ENCODE measurements around the gene ST3GAL4. TPM values are rescaled to one million over a fixed set of nuclear protein-coding genes. Genes with fewer than 3 reads are reported as not detected.

The ST3GAL4 gene
- total RNA-seq, 1 experiment from 2014 or later, result 13.6 TPM

DNA sequence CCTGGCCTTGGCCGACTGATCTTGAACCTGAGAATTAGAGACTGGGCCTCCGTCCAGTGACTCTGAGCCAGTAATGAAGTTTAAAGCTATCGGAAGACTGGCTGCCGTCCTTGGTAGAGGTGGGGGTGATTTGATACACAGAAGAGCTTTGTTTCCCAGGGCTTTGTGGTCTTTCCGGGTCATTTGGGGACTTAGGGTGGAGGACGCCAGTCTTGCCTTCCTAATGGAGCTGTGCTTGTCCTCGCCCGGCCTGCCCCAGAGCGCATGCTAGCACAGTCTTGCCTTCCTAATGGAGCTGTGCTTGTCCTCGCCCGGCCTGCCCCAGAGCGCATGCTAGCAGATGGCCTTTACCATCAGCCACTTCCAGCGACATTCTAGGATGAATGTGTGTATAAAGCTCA, 65.8 kb downstream of the ST3GAL4 start:
- WGBS (ENCODE audit: extremely low coverage, insufficient read length, low lambda C conversion rate), result no CpG with 5 or more reads among the region's 13 CpGs
- Mint-ChIP-seq H3K27ac (no peak overlapping the region), H3K9me3 (no peaks in the 10 kb centered on the region), H3K27me3 (ENCODE audit: low read depth) (peaks cover 3% of the 10 kb centered on the region), H3K4me3 (no peak overlapping the region), H3K4me1 (peaks cover 0 to 2% of the 10 kb centered on the region in 2 experiments; a peak in 1 of 4 replicates), H3K36me3 (ENCODE audit: insufficient read depth in 1 of 3, low read depth in 3 of 3) (no peaks in the 10 kb centered on the region; a peak in 1 of 7 replicates)
- no peak overlapping the region for H3K18ac ChIP-seq (ENCODE audit: insufficient read length, low read depth, low read length)
- H3K4me1 ChIP-seq (ENCODE audit: insufficient read depth, low read length), result no peaks in the 10 kb centered on the region; the same call in 1 of the 2 replicates
- no peak overlapping the region for H3K14ac ChIP-seq (ENCODE audit: insufficient read depth, low read length)
- H3K56ac ChIP-seq (ENCODE audit: insufficient read length, low read depth, low read length), result no peak overlapping the region
- H3K23me2 ChIP-seq (ENCODE audit: insufficient read length, low read depth, low read length, poor library complexity, severe bottlenecking), result no peaks in the 10 kb centered on the region
- no peak for DNase-seq
- no peak overlapping the region for H2BK15ac ChIP-seq (ENCODE audit: low read depth, low read length)
- no peak overlapping the region for H2AK5ac ChIP-seq (ENCODE audit: insufficient read length, low read length)
- no peak overlapping the region for H2BK20ac ChIP-seq (ENCODE audit: low read depth, low read length, poor library complexity, severe bottlenecking)
- H3K9ac ChIP-seq (ENCODE audit: extremely low read depth, insufficient read length, low read length), result no peak overlapping the region
- H4K8ac ChIP-seq (replicated peaks; ENCODE audit: insufficient read length, low read depth, low read length), result no peak overlapping the region
- H2BK120ac ChIP-seq (ENCODE audit: low read depth, low read length, poor library complexity, severe bottlenecking), result no peak overlapping the region
- no peaks in the 10 kb centered on the region for H3K79me2 ChIP-seq (ENCODE audit: insufficient read depth, low read length)
- H4K91ac ChIP-seq (ENCODE audit: insufficient read length, low read depth, low read length), result no peak overlapping the region
- no peaks in the 10 kb centered on the region for H3K9me3 ChIP-seq (ENCODE audit: control insufficient read depth, low read depth, low read length)
- no peak overlapping the region for H2BK12ac ChIP-seq (ENCODE audit: insufficient read length, low read depth, low read length)
- H3T11ph ChIP-seq (ENCODE audit: low read length), result no peak overlapping the region
- no peaks in the 10 kb centered on the region for H4K20me1 ChIP-seq (ENCODE audit: control insufficient read depth, insufficient read depth, insufficient read length)
- no peak overlapping the region for H3K23ac ChIP-seq (ENCODE audit: insufficient read length, low read depth, low read length)
- H2BK5ac ChIP-seq (ENCODE audit: insufficient read length, low read length), result no peak overlapping the region
- no peaks in the 10 kb centered on the region for H3K79me1 ChIP-seq (ENCODE audit: insufficient read depth, low read depth, low read length, poor library complexity, severe bottlenecking)
- H3K4ac ChIP-seq (ENCODE audit: low read depth, low read length), result no peak overlapping the region
- TF ChIP-seq, protein P1, sequence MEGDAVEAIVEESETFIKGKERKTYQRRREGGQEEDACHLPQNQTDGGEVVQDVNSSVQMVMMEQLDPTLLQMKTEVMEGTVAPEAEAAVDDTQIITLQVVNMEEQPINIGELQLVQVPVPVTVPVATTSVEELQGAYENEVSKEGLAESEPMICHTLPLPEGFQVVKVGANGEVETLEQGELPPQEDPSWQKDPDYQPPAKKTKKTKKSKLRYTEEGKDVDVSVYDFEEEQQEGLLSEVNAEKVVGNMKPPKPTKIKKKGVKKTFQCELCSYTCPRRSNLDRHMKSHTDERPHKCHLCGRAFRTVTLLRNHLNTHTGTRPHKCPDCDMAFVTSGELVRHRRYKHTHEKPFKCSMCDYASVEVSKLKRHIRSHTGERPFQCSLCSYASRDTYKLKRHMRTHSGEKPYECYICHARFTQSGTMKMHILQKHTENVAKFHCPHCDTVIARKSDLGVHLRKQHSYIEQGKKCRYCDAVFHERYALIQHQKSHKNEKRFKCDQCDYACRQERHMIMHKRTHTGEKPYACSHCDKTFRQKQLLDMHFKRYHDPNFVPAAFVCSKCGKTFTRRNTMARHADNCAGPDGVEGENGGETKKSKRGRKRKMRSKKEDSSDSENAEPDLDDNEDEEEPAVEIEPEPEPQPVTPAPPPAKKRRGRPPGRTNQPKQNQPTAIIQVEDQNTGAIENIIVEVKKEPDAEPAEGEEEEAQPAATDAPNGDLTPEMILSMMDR (conservative IDR thresholded peaks at IDR 0.05), result no peak
- no peak overlapping the region for H3K27ac ChIP-seq (ENCODE audit: insufficient read length, low read depth, low read length)
- no peaks in the 10 kb centered on the region; the same call in 1 of the 2 replicates for H3K27me3 ChIP-seq (ENCODE audit: insufficient read depth, low read length)
- no peak overlapping the region for H3K4me2 ChIP-seq (ENCODE audit: insufficient read depth, insufficient read length, low read length)
- H4K5ac ChIP-seq (ENCODE audit: insufficient read length, low read depth, low read length), result no peak overlapping the region
- H2AFZ ChIP-seq (ENCODE audit: low read length), result no peak overlapping the region

Data from H9 (cell line).